Stimulated activated CD8-positive, alpha-beta memory T cell treated with anti-CD3 and anti-CD28 coated beads, Interleukin-4, amount 100 ng/mL, for 24 hours (primary cell): ENCODE measurements around the gene DUSP5.
"Not testable (repeated sequence)": the region's sequence is repeated elsewhere in the genome, so short reads cannot be mapped to it uniquely, and the experiment has no call there.

Experiments
- DNase-seq: peaks from one replicate; pipeline ENCODE4 v3.0.0-alpha.2; 2020; ENCODE audit warnings: low read depth

Gene DUSP5

DNA sequence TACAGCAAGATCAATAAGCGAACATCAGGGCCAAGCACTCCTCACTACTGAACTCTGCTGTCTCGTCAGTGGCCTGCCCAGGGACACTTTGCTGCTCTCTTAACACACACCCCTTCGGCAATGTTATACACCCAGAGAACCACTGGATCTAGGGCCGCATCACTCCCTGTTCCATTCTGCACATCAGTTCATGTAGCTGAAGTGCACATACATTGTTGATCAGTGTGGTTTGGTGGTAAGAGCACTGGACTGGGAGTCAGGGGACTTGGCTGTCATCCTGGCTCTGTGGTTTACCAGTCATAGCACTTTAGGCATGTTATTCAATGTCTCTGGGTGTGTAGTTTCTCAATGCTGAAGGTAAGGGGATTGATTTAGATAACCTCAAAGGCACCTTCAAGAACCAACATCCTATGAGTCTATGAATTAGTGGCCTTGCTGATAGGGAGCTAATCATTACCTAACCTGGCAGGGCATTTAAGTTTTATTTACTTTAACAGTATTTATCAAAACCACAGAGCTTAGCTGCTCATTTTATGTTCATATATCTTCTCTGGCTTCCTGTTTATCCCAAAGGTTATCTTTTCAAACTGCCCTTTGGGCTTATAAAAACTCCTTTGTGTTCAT lies 24.8 kb downstream of the DUSP5 start:
- no peak for DNase-seq

DNA sequence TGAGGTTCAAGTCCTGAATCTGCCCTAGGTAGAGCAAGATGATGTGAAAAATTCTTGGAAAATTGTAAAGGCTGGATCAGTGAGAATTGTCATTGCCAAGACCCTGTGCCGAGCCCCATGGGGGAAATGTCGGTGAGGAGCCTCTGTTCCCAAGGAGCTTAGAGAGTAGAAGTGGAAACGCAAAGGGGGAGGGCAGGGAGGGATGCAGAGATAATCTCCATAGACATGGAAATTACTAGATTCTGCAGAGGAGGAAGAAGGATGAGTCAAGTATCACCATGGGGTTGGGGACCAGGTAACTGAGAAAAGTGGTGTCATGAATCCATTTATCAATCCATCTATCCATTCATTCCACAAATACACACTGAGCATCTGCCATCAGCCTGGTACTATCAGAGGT lies 26.0 kb downstream of the DUSP5 start:
- no peak for DNase-seq

DNA sequence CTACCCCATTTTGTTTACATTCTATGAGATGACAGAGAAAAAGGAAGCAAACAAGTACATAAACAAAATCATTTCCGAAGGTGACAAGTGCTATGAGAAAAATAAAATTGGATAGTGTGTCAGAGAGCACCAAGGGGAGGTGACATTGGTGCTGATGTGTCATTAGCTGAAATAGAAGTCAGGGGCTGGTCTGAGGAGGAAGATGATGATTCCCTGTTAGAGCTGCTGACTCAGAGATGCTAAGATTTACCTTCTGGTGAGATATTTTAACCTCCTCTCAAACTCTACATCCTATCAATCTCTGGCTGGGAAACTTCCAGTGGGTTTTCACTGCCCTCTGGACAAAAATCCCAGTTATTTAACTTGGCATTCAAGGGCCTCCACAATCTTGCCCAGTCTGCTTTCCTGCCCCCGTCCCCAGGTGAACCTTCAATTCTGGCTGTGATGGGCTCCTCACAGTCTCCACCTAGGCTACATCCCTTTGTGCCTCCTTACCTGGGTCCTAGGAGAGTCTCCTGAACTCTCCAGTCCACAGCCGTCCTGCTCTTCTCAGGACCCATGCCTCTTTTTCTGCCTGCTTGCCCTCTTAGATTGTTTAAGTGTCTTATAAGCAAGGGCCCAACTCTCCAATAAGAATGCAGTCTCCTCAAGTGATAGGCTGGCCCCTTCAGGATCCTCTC lies 26.6 kb downstream of the DUSP5 start:
- DNase-seq = no peak

DNA sequence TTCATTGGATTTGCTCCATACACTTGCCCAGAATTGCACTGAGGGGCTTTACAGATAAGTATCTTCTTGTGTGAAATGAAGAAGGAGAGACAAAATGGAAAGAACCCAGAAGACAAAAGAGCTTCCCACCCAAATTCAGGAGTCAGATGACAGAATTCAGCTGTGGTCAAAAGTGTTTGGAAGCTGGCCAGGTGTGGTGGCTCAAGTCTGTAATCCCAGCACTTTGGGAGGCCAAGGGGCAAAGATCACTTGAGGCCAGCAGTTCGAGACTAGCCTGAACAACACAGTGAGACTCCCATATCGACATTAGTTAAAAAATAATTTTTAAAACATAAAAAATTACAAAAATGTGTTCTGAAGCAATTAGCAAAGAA lies 27.1 kb downstream of the DUSP5 start:
- DNase-seq = no peak

DNA sequence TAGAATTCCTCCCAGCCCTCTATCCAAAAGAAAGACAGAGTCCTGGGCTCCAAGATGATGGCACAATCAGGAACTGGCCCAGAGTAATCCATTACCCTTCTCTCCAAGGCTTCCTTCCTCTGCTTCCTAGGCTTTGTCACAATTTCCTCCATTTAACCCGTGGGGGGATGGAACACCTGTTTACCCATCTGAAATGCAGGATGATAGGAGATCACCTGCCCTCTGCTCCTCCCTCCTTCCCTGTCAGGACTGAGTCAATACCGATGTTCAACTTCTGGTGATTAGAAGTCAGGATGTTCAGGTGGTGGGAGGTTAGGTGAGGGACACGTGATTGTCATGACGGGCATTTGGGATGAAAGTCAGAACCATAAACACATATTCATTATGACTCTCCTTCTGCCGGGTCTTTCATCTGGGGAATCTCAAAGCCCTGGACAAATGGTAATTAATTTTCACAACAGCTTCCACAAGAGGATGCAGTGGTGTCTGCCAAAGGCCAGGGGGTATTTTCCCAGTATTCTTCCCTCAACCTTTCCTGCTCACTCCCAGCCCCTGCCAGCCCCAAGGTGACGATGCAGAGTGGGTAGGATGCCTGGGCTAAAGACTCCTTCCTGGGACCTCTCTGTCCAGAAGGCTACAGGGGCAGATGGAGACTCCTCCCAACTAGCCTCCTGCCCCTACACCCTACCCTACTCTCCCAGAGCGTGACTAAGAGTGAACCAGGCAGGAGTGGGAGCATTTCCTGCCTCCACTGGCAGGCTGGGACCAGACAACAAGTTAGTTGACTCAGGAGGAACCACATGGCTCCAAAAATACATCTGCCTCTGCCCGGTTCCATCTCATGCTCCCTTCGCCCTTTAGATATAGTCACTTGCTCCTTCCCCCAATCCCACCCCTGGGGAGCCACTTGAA lies 27.9 kb downstream of the DUSP5 start:
- no peak for DNase-seq

DNA sequence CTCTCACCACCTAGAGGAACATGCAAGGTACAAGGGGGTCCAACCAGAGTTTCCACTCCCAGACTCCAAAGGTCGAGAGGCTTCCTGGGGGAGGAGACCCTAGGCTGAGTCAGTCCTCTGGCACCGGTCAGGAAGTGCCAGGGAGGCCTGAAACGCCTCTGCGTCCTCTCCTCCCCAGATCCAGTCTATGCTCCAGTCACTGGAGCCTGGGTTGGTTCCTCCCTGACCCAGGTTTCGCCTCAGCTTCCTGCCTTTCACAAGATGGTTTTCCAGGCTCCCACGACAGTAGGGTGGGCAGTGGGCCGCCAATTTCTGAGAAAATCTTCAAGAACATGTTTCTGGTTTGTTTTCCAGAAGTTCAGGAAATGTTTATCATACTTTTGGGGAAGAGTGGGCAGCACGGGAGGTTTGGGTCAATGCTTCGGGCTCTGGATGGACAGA lies 30.0 kb downstream of the DUSP5 start:
- DNase-seq = no peak

DNA sequence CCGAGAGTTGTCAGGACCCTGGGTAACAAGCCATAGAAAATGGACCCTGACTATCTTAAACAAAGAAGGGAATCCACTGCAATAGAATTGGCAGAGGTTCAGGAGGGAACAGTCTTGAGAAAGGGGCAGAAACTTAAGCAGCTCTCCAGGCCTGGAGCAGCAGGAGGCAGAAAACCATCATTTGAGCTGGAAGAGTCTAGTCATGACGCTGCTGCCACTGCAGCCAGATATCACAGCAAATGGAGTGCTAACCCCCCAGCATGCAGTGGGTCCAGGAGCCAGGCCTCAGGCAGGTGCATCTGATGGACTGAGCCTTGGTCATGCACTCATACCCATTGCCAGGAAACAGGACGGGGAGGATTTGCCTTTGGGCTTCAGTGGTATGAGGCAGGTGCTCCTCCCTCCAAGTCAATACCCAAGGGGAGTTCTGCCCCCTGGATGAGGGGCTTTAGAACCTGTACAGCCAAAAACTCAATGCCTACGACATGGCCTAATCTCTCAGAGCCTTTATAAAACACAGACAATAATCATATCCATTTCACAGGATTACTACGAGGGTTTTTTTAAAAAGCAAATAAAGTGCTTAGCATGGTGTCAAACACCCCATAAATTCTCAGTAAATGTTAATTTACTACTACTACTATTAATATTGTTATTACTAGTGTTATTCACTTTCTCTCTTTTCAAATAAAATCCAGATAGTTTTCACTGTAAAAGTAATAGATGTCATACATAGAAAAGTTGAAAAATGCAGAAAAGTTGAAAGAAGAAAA lies 30.7 kb downstream of the DUSP5 start:
- DNase-seq = no peak

DNA sequence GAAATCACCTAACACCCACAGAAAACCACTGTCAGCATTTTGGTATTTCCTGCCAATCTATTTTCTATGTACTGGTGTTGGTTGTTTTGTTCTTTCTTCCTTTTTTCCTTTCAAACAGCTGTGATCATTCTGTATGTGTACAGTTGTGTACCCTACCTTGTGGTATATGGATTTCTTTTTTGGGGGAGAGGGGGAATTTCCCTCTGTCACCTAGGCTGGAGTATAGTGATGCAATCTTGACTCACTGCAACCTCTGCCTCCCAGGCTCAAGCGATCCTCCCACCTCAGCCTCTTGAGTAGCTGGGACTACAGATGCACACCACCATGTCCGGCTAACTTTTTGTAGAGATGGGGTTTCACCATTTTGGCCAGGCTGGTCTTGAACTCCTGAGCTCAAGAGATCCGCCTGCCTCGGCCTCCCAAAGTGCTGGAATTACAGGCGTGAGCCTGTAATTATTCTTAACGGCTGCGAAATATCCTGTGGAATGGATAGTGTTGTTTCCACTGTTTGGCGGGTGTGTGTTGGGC lies 31.4 kb downstream of the DUSP5 start:
- not testable (repeated sequence) for DNase-seq

DNA sequence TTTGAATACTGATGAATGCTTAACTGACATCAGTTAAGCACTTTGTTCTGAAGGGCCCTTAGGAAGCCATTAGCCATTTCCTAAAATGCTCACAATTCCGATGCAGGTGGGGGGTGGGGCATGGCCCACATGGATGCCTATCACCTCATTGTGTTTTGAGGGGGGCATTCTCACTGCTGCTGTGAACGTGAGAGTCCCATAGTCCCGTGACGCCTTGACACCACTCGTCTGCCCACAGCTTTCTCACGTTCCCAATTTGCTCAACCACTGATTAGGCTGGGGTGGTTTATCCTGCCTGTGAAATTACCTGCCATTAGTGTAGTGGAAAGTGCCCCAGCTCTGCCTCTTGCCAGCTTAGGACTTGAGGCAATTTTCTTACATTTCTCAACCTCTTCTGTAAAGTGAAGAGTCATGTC lies 31.9 kb downstream of the DUSP5 start:
- DNase-seq = peak; percentile 17

DNA sequence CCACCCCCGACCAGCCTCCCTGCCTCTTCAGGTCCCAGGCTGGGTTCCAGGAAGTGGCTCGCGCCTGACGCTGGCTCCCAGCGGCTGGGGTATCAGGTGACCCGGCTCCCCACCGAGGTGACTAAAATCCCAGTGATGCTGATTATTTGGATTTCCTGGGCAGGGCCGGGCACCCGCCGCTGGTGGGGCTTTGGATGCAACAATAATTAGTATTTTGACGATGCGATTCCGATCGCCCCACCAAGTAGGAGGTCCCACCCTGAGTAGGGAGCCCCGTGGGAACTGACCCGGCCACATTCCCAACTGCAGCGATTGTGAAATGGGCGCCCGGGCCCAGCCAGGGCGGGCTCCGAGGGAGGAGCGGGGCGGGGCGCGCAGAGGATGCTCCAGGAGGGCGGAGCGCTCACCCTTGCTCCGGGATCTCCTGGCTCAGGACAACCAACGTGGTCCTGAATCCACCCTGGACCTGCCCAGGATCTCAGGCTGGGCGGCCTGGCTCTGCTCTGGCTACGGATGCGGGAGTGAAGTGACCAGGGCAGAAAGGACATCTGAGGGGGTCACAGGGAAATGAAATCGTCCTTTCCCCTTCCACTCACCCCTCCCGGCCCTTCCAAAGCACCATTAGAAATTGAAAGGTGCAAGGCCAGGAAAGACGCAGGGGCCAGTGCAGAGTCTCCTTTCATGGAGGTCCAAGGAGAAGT lies 32.6 kb downstream of the DUSP5 start:
- no peak for DNase-seq

DNA sequence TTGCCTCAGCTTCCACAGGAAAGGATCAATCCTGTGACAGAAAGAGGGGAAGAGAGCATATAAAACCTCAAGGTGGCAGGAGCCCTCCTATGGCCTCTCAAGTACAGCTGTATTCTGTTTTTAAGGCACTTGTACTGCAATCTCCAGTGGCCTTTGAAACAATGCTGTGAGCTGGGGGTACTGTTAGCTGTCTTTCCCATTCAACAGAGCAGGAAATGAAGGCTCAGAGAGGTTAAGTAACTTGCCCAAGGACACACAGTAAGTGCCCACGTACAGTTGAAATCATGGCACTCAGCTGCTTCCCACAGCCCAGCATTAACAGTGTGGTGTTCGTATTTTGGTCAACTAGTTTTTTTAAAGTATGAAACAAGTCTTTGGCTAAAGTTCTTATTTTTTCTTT lies 34.0 kb downstream of the DUSP5 start:
- DNase-seq = no peak

DNA sequence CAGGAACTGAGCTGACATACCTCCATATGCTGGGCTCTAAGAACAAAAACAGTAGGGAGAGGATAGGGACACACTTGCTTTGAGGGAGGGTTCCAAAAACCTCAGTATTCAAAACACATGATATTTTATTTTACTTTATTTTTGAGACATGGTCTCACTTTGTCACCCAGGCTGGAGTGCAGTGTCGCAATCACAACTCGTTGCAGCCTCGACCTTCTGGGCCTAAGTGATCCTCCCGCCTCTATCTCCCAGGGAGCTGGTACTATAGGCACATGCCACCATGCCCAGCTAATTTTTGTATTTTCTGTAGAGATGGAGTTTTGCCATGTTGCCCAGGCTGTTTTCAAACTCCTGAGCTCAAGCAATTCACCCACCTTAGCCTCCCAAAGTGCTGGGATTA lies 34.9 kb downstream of the DUSP5 start:
- not testable (repeated sequence) for DNase-seq

DNA sequence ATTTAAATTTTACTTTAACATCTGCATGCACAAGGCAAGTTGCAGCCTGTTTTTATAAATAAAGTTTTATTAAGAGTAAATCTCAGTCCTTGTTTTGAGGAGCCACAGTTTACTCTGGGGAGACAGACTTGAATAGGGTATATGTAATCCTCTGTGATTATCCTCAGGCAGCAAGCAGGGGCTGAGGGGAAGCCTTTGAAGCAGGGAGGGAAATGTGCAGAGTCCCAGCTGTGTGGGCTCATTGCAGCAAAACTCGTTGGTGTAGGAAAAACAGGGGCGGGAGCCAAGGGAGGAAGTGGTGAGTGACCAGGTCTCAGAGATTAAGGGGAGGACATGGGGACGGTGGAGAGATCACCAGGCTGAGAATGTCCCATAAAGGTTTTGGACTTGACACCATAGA lies 35.4 kb downstream of the DUSP5 start:
- DNase-seq = no peak

DNA sequence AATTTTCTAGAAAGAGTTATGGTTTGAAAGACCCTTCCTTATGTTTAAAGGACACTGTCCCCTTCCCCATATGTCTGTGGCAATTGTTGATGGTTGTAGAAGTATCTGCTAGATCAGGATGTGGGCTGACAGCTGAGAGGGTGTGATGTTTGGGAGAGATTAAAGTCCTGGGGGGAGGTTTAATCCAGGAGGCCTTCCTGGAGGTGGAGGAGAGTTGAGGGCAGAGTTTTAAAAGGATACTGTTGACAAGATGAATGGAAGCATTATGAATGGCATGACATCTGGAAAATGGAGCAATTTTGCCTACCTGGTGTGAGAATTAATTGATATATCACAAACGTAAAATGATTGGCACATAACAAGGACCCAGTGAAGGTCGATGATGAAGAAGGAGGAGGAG lies 36.9 kb downstream of the DUSP5 start:
- DNase-seq = no peak

DNA sequence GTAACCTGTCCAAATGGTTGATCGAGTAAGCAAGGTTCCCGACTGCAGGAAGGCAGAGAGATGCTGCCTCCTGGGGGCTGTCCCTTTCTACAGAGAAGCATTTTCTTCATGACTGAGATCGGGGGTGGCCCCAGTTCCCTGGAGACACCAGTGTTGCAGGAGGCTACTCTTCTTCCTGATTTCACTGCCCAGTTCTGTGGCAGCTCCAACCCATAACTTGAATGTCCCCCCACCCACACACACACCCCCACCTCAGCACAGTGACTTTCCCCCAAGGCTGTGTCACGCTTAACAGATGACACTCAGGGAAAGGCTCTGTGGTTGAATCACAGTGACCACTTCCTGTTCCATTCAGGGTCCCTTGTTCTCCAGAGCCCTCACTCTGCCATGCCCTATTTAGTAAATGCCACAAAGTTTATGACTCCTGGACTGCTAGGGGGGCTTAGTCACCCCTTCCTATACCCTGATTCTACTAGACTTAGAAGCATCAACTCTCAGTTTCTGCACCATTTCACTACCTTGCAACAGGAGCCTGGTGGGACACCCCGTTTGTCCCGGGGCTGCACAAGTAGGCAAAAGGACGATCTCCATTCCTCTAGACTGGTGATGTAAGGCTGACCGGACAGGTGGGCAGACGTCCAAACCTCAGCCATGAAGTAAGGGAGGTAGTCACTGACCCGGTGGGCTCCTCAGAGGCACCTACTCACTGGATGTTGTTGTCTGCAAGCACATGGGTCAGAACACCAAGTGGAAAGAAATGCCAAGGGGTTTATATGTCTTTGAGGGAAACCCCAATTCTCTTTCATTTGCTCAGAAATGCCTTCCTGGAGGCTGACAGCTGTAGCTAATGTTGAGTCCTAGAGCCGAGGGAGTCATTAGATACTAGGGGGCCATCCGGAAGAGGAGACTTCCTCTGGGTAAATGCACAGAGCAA lies 38.5 kb downstream of the DUSP5 start:
- DNase-seq = peak; percentile 68

DNA sequence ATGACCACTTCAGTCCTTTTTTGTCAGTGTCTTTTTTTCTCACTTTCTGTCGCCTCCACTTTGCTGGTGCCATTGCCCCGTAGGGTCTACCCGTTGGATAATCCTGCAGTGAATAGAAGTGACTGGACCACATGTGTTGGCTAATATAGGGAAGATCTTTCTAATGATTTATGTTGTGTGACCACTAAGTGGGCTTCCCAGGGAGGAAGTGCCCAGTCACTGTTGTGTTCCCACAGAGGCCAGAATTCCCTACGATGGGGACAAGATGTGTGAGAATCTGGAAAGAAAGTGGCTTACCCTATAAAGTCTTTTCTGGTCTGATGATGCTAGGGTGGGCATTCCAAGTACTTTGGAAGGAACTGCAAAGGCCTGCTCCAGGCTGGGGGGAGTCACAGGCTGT lies 41.4 kb downstream of the DUSP5 start:
- no peak for DNase-seq

DNA sequence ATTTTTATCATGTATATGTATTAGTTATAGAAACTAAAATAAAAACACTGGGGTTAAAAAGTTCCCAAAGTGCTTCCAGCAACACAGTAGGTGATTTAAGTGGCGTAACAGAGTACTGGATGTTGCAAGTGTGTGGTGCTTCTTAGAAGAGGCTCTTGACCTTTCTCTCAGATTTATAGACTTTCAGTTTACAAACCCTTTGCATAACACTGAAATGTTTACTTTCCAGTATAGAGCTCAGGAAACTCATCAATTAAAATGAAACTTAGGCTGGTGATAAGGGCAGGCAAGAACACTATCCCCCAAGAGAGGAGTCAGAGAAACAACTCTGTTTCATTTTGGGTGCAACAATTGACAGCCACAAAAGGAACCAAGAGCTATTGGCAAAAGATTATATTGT lies 42.3 kb downstream of the DUSP5 start:
- DNase-seq = no peak

DNA sequence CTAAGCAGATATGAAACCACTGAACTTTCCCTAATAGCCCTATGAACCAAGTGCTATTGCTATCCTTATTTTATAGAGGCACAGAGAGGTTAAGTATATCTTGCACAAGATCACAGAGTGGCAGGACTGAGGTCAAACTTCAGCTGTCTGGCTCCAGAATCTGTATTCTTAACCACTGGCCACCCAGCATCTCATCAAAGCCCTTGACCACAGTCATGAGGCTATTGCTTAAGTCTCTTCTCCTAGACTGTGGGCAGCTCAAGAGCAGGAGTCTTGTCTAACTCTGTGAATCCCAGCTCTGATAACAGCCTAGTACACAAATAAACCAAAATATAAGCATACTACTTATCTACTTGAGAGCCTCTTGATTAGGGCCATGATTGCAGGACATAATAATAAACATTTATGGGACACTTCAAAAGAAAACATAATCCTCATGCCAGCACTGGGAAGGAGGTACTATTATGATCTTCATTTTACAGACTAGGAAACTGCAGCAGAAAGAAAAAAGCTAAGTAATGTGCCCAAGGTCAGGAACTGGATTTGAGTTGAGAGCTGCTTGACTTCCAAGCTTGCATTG lies 47.3 kb downstream of the DUSP5 start:
- DNase-seq = no peak

DNA sequence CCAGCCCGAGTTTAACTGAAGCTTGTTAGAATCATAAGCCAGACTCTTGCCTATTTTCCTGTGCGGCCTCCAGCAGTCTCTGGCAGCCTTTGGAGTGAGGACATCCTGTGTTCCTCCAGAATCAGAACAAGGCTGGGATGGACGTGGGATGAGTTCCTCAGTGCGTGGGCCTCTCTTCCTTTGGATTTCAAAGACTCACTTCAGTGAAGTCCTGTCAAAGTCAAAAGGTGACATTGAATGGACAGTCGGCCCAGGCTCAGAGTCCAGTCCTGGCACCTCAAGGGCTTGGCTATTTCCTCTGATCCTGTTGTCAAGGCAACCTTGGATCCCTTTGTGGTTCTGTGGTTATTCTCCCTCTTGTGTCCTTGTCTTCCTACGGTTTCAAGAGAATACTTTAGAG lies 48.4 kb downstream of the DUSP5 start:
- DNase-seq = no peak
